Thoracic aorta (tissue), 2 donors: Measurements from ENCODE around the gene DCDC1. TPM values are rescaled to one million over a fixed set of nuclear protein-coding genes. Genes with fewer than 3 reads are reported as not detected.

Source experiments
- ATAC-seq: fragments of 150-250 bp; one replicate; pipeline ENCODE4 v1.8.0; 2017; ENCODE audit warnings: low read depth; ENCODE audit not compliant: insufficient number of reproducible peaks, low FRiP score
- DNase-seq: peaks from one replicate; pipeline ENCODE4 v3.0.0-alpha.2; 2020; ENCODE audit warnings: low spot score
- H3K27ac ChIP-seq, 2 donors: fragments of 200-600 bp; sonication (generic); 1 replicate in 1 of 2; 2 replicates in 1 of 2; pipeline ENCODE4 v1.5.1; 2016; ENCODE audit warnings: mild to moderate bottlenecking in 2 of 2, moderate library complexity in 2 of 2
- H3K27me3 ChIP-seq: fragments of 200-600 bp; sonication (generic); replicated peaks from 2 replicates; pipeline ENCODE4 v1.6.0; 2016; ENCODE audit warnings: mild to moderate bottlenecking; ENCODE audit not compliant: insufficient read depth
- H3K36me3 ChIP-seq: fragments of 200-600 bp; sonication (generic); one replicate; pipeline ENCODE4 v1.5.1; 2016
- H3K4me1 ChIP-seq, 2 donors: fragments of 200-600 bp; sonication (generic); 1 replicate in 1 of 2; 2 replicates in 1 of 2; pipeline versions ENCODE4 v1.5.1 to v1.6.0; 2016; ENCODE audit warnings: low read depth in 2 of 2, mild to moderate bottlenecking in 1 of 2; ENCODE audit not compliant: control insufficient read depth in 1 of 2
- H3K4me3 ChIP-seq: fragments of 200-600 bp; sonication (generic); 2 replicates; pipeline ENCODE4 v1.5.1; 2016; ENCODE audit warnings: mild to moderate bottlenecking
- H3K9me3 ChIP-seq: fragments of 200-600 bp; sonication (generic); 2 replicates; pipeline ENCODE4 v1.5.1; 2016
- total RNA-seq, 2 donors: library from RNA; depleted of rRNA; stranded (reverse); fragments of >200 nt; gene quantifications; one replicate each; pipeline versions ENCODE4 v1.1.0 to v1.2.3, GENCODE V29; 2016
- TF ChIP-seq, protein P1 (sequence below): fragments of 200-600 bp; sonication (generic); IDR thresholded peaks from one replicate; pipeline ENCODE4 v1.5.1; 2019; ENCODE audit warnings: antibody characterized with exemption

The DCDC1 gene
- total RNA-seq, 2 donors from 2014 or later: not detected

DNA sequence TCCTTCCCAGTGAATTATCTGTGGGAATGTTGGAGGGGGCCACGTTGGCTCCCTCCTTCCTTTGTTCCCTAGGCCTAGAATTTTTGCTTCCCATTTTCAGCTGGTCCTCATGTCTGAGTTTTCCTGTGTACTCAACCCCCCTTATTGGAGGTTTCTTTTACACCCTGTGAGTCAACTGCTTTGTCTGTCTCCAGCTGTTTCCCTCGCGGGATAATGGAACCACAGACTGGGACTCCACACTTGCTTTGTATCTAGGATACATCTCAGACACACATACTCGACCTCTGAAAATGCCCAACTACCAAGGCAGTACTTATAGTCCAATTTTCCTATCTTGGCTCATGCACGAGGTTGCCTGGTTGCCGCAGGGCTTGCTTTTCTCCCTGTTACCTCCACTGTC lies 430.7 kb downstream of the DCDC1 start:
- Histone ChIP-seq H3K36me3 (no peaks in the 10 kb centered on the region), H3K4me1 (no peaks in the 10 kb centered on the region), H3K27ac (no peak overlapping the region), H3K27me3 (no peaks in the 10 kb centered on the region), H3K4me3 (no peak overlapping the region), H3K9me3 (peaks cover 3% of the 10 kb centered on the region)
- DNase-seq: no peak
- ATAC-seq: no peak
- TF ChIP-seq, protein P1, sequence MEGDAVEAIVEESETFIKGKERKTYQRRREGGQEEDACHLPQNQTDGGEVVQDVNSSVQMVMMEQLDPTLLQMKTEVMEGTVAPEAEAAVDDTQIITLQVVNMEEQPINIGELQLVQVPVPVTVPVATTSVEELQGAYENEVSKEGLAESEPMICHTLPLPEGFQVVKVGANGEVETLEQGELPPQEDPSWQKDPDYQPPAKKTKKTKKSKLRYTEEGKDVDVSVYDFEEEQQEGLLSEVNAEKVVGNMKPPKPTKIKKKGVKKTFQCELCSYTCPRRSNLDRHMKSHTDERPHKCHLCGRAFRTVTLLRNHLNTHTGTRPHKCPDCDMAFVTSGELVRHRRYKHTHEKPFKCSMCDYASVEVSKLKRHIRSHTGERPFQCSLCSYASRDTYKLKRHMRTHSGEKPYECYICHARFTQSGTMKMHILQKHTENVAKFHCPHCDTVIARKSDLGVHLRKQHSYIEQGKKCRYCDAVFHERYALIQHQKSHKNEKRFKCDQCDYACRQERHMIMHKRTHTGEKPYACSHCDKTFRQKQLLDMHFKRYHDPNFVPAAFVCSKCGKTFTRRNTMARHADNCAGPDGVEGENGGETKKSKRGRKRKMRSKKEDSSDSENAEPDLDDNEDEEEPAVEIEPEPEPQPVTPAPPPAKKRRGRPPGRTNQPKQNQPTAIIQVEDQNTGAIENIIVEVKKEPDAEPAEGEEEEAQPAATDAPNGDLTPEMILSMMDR: no peak

DNA sequence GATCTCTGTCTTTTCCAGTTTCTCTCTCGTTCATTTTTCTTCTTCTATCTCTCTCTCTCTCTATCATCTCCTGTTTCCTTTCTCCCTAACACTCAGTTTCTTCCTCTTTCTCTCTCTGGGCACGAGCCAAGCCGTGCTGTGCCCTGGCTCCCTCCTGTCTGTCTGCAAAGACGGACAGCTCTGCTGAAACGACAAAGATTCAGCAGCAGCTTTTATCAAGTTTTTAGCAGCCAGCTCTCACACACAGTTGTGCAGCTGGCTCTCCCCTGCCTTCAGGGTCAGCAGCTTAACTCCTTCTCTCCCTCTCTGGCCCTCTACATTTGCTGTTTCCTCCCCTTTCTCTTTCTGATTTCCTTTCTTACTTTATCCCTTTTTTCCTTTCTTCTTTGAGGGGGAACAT lies 431.4 kb downstream of the DCDC1 start:
- peaks cover 3% of the 10 kb centered on the region for H3K9me3 ChIP-seq
- H3K4me3 ChIP-seq: no peak overlapping the region
- DNase-seq (no peak), ATAC-seq (no peak)
- no peaks in the 10 kb centered on the region for H3K36me3 ChIP-seq
- H3K4me1 ChIP-seq: no peaks in the 10 kb centered on the region
- TF ChIP-seq, protein P1: no peak
- no peak overlapping the region for H3K27ac ChIP-seq
- no peaks in the 10 kb centered on the region for H3K27me3 ChIP-seq

DNA sequence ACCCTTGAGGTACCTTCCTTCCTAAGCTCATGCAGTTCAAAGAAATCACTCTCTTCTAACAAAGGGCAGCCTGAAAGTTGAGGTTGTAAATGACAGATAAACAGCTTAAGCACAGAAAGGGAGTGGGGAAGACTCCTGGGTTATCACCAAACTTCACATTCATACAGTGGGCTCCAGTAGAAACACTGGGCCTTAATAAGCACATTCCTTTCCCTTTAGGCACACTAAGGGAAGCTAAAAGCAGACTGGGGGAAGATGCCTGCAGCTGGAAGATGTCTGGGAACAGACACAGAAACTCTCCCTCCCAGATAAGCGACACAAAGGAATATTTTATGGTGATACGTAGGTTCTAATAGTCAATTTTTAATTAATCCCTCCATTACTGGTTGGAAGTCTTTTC lies 433.0 kb downstream of the DCDC1 start:
- H3K9me3 ChIP-seq: peaks cover 3% of the 10 kb centered on the region
- ATAC-seq (no peak), DNase-seq (no peak)
- no peaks in the 10 kb centered on the region for H3K36me3 ChIP-seq
- H3K4me3 ChIP-seq: no peak overlapping the region
- TF ChIP-seq, protein P1: no peak
- H3K27me3 ChIP-seq: no peaks in the 10 kb centered on the region
- H3K27ac ChIP-seq: no peak overlapping the region
- H3K4me1 ChIP-seq: no peaks in the 10 kb centered on the region

DNA sequence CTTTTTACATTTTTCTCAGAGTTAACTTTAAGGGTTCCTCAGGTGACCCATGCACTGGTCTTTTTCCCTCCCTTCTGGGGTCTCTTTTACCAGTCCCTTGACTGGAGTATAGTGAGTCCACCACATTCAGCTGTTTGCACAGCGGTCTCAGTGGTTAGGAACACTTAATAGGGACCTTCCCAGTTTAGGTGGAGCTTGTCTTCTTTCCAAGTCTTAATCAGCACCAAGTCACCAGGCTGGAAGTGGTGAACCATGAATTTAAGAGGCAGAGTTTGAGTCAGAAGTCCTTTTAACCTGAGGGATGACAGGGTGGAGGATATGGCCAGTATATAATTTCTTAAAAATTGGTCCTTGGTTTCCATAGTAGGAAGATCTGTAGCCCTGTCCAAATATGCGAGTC lies 433.7 kb downstream of the DCDC1 start:
- Histone ChIP-seq H3K4me1 (no peaks in the 10 kb centered on the region), H3K36me3 (no peaks in the 10 kb centered on the region), H3K4me3 (no peak overlapping the region), H3K27me3 (no peaks in the 10 kb centered on the region), H3K9me3 (peaks cover 3% of the 10 kb centered on the region), H3K27ac (no peak overlapping the region)
- no peak for ATAC-seq
- TF ChIP-seq, protein P1: no peak
- no peak for DNase-seq

DNA sequence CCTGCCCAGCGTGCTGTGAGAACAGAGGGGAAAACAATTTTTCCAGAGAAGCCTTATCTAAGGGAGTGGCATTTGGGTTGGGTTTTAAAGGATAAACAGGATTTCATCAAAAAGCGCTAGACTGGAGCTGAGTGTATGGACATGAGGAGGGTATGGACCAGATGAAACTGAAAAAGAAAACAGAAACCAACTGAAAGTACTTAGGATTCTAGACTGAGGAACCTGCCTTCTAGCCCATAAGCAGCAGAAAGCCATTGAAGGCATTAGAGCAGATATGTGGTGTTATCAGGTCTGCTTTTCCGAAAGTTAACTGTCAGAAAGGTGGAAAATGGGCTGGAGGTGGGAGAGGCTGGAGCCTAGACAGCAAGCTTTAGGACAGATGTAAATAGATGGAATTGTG lies 443.4 kb downstream of the DCDC1 start:
- DNase-seq: no peak
- no peak for ATAC-seq
- Histone ChIP-seq H3K27me3 (no peaks in the 10 kb centered on the region), H3K36me3 (no peaks in the 10 kb centered on the region), H3K9me3 (no peaks in the 10 kb centered on the region), H3K27ac (no peak overlapping the region), H3K4me1 (no peaks in the 10 kb centered on the region), H3K4me3 (no peak overlapping the region)
- TF ChIP-seq, protein P1: no peak
